Kidney capillary endothelial cell (primary cell): ENCODE measurements around the gene ZFAND6.
"Not testable (repeated sequence)": the region's sequence is repeated elsewhere in the genome, so short reads cannot be mapped to it uniquely, and the experiment has no call there.

Experiments
- DNase-seq: peaks from one replicate; pipeline ENCODE4 v3.0.0-alpha.2; 2018; ENCODE audit warnings: low spot score

Gene ZFAND6

DNA sequence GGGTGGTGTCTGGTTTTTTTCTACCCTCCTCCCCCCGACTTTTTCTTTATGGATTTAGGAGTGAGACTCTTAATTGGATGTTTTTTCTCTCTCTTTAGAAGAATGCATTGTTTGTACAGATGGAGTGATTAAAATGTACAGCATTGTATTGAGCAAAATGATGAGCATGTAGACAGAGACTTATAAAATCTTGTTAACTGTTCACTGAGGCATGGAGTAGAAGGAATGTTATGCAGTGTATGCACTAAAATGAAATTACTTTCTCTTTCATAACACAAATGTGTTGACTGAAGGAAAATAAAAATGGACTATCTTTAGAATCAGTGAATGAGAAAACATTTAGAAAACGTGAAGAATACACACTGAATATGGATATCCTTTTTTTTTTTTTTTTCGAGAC is 39.8 kb downstream of the ZFAND6 start:
- no peak for DNase-seq

- not testable (repeated sequence) for DNase-seq
Measured at GRCh38 chr15:80099662-80100061, 40.2 kb downstream of the ZFAND6 start.

DNA sequence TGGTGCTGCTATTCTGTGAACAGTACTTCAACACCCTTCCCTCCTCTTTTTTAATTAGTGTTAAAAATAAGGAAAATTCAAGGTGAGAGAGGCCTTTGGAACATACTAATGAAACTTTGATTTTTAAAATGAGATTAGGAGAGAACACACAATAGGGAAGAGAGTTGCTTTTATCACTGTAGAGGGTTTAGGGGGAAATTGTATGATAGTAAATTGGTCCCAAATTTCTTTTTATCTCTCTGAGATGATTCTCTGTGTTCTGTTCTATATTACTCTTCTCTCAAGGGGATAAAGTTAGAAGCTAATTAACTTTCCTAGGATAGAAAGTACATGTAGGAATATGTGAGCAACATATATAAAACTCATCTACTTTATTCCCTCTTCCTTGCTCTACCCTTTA is 40.8 kb downstream of the ZFAND6 start:
- no peak for DNase-seq

DNA sequence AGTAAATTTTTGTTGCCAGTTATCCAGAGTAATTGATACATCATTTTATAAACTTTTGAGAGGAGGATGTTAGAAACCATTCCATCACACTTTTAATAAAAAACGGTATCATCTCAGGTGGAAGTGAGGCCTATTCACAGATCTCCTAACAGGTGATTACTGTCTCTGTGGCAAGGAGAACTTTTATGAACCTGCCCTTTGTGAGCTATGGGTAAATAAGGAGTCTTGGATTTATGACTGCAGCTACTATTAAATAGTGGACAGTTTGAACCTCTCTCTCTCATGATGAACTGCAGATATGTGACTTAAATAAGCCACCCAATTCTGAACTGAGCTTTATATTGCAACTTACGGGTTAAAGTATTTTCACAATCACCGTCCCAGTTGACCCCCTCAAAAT is 45.7 kb downstream of the ZFAND6 start:
- no peak for DNase-seq

GRCh38 chr15:80105595-80105994 is 46.1 kb downstream of the ZFAND6 start:
- DNase-seq = peak; percentile 63

DNA sequence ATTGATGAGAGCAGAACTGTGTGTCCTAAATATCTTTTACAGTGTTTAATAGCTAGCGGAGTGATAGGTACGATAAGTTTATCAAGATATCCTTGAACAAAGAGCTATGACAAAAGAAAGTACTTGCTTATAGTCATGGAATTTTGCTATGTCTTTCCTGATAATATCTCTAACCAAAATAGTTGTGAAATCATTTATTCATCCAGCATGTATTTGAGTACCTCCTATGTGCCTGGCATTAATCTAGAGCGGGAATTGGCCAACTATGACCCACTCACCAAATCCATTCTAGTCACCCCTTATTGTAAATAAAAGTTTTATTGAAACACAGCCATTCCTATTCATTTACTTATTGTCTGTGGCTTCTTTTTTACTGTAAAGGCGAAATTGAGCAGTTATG is 46.6 kb downstream of the ZFAND6 start:
- DNase-seq = no peak

DNA sequence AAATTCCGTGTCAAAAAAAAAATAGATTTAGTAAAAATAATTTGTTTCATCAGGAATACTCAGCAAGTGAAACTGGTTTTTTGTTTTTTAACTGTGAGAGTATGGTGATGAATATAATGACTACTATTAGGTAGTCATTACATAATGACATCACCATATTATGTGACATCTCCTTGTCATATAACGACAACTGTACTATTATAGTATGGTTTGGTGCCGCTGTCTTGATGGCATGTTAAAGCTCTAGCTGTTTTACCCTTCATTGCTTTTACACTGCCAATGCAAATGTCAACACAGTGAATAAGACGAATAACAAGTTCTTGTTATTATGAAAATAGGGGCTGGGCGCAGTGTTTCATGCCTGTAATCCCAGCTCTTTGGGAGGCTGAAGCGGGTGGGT is 47.7 kb downstream of the ZFAND6 start:
- no peak for DNase-seq

DNA sequence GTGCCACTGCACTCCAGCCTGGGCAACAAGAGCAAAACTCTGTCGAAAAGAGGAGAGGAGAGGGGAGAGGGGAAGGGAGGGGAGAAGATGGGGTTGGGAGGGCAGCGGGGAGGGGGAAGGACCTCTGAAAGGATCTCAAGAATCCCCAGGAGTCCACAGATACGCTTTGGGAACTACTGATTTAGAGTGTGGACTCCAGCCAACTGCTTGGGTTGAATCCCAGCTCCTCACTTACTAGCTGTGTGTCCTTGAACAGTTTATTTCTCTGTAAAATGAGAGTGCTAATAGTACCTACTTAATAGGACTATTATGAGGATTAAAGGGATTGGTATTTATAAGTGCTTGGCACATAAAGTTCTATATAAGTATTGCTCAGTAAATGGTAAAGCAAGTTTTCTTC is 48.3 kb downstream of the ZFAND6 start:
- DNase-seq = no peak

- no peak for DNase-seq
Measured at GRCh38 chr15:80109388-80109787, 49.9 kb downstream of the ZFAND6 start.

- no peak for DNase-seq
Measured at GRCh38 chr15:80110920-80111319, 51.4 kb downstream of the ZFAND6 start.

DNA sequence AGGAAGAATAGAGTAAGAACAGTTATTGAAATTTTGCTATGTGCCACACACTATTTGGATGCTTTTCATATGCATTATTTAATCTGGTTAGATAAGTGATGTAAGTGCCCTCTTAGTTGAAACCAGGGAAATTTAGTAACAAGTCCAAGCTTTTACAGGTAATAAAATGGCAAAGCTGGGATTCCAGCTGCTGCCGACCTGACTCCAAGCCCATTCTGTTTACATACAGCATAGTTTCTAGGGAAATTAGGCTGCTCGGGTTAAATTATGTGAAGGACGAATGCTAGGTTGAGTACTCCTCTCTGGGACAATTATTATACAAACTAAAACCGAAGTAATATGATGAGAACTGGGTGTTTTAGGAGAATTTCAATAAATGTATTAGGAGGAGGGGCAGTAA is 54.6 kb downstream of the ZFAND6 start:
- no peak for DNase-seq

GRCh38 chr15:80115021-80115420 is 55.5 kb downstream of the ZFAND6 start:
- DNase-seq = no peak

DNA sequence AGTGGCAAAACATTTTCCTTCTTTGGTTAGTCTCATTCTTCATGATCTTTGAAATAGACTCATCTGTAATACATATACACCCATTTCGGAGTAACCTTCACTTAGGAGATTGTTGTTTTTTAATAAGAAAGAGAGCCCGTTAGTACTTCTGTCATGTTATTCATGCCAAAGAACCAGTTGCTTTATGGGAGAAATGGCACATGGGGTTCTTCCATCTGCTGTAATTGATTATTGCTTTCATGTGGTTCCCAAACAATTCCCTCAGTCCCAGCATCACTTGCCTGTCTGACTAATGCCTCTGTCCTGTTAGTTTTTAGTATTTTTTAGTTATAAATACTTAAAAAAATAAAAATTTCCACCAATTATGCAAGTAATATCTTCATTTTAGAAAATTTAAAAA is 59.5 kb downstream of the ZFAND6 start:
- DNase-seq = no peak

DNA sequence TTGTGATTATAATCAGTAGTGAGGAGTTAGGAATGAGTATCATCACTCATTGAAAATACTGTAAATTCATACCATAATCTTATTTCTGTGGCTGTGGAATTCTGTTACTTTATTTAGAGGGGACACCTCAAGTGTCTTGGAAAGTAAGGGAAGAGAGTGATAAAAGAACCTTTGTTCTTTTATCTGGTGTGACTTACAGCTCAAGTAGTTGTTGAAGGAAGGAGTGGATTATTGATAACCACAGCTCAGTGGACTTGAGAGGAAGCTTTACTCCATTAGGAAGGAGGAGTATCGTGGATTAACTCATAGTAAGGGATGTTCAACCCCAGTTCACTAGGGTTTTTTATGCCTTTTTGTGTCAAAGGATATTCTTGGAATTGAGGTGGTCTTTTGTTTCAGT is 61.2 kb downstream of the ZFAND6 start:
- no peak for DNase-seq

DNA sequence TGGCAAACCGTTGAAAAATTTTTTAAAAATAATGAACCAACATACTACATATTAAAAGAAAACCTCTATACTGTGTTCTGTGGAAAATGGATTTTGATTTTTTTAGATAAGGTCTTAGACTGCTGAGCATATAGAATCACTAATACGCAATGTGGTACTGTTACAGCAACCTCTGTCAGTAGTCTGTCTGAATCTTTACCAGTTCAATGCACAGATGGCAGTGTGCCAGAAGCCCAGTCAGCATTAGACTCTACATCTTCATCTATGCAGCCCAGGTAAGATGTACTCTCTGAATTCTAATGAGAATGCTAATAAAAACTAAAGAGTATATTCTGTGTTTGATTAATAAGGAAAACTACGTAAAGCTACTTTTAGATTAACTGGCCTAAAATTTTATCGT is 62.1 kb downstream of the ZFAND6 start:
- no peak for DNase-seq

DNA sequence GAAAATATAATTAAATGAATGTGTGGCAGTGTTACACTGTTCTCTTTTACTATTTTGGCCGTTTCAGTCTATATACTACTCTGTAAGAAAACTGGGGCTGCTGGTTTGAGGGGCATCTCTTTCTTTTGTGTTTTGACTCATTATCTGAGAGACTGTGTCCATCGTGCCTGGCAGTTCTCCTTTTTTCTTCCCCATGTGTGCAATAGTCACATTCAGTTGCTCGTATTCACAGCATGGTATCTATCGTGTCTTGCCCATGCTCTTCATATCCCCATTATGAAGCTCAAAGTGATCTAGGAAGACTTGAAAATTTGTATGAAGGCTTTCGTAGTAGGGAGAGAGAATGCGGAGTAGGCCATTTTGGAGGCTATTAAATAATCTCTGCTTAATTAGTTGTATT is 63.6 kb downstream of the ZFAND6 start:
- DNase-seq = no peak

DNA sequence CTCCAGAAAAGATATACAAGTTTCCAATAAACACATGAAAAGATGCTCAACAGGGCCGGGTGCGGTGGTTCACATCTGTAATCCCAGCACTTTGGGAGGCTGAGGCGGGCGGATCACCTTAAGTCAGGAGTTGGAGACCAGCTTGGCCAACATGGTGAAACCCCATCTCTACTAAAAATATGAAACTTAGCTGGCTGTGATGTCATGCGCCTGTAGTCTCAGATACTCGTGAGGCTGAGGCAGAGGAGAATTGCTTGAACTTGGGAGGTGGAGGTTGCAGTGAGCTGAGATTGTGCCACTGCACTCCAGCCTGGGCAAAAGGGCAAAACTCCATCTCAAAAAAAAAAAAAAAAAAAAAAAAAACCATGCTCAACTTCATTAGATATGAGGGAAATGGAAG is 67.8 kb downstream of the ZFAND6 start:
- not testable (repeated sequence) for DNase-seq

GRCh38 chr15:80127911-80128310 is 68.4 kb downstream of the ZFAND6 start:
- DNase-seq = peak; percentile 49

DNA sequence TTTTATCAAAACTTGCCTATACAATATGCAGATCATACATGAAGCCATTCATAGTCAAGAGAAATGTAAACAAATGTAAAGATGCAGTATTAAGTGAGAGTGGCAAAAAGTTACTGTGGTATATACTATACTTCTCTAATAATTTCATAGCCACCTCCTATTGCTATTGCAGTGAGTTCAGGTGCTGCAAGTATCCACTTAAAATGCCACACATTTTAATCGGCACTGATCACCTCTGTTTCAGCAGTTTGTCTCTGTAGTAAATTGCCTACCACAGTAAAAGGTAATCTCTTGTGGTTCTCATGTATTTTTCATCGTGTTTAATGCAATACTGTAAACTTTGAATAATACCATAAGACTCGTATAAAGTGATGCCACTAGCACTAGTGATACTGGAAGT is 72.9 kb downstream of the ZFAND6 start:
- DNase-seq = no peak

DNA sequence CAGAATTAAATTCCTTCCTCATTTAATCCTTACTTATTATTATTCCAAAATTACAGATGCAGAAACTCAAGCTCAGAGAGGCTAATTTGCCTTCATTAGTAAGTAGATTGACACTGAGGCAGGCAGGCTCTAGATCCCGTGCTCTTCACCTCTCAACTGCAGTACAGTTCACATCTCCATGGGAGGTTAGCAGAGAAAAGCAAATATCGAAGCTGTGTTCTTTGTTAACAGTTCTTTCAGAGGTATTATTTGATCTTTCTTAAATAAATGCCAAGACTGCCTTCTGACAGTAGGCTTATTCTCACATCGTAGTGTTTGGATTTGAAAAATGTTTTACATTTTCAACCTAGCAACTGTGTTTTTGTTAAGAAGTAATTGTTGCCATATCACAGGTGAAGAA is 77.4 kb downstream of the ZFAND6 start:
- no peak for DNase-seq

DNA sequence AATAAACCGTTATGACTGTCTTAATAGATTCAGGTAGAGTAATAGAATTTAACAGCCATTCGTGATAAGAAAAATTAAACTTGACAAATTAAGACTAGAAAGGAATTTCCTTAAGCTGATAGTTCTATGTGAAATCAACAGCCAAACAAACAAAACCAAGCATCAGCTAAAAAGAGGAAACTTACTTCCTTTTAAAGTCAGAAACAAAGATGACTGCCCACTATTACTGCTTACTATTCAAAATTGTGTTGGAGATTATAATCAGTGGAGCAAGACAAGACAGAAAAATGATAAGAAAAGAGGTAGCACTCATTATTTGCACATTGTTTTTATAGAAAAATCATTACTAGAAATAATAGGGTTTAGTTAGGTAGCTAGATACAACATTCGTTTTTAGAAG is 79.5 kb downstream of the ZFAND6 start:
- no peak for DNase-seq

- no peak for DNase-seq
Measured at GRCh38 chr15:80140909-80141308, 81.4 kb downstream of the ZFAND6 start.

- DNase-seq = no peak
Measured at GRCh38 chr15:80141916-80142598, 82.6 kb downstream of the ZFAND6 start.

DNA sequence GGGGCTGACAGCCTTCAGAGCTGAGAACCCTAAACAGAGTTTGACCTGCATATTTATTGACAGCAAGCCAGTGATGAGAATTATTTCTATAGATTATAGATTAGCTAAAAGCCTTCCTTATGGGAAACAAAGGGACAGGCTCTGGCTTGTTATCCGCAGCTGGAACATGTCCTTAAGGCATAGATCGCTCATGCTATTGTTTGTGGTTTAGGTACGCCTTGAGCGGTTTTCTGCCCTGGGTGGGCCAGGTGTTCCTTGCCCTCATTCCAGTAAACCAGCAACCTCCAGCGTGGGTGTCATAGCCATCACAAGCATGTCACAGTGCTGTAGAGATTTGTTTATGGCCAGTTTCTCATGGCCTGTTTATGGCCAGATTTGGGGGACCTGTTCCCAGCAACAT is 83.2 kb downstream of the ZFAND6 start:
- no peak for DNase-seq

DNA sequence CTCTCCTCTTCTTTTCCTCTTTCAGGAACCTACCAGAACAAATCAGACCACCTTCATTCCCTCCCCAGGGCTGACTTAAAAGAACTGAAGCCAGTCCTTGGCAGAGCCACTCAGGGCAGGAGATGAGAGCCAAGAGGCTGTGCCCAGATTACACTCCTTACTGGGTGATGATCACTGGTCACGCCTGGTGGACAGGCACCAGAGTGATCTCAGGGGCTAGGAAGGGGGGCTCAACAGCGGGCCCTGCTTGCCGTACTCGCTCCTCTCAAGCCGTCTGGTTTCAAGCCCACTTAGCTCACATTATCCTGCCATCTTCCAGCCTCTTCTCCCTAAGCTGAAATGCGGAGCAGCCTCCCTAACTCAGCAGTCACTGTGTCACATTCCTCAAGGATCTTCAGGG is 91.7 kb downstream of the ZFAND6 start:
- DNase-seq = no peak
